Measurements from ENCODE around the gene SOD3.
A peak's percentile ranks its signal among the peaks of the same experiment; 100 is the strongest.

The SOD3 gene

GRCh38 chr4:24794480-24794879, 893 bp upstream of the SOD3 start:
- H3K27ac ChIP-seq (ENCODE audit: low read length) = peak overlapping the region; percentile 97
- peak overlapping the region; percentile 59 to 66 for H3K4me3 ChIP-seq (ENCODE audit: low read depth in 1 of 2, low read length in 2 of 2)
- peaks cover 11% of the 10 kb centered on the region for H3K27me3 ChIP-seq (ENCODE audit: low read depth, low read length)
- H3K36me3 ChIP-seq (ENCODE audit: control insufficient read depth in 1 of 2, insufficient read depth in 2 of 2, low read length in 2 of 2) = peaks cover 0 to 3% of the 10 kb centered on the region in 2 donors
- peaks cover 3 to 13% of the 10 kb centered on the region in 2 donors for H3K4me1 ChIP-seq (ENCODE audit: control insufficient read depth in 1 of 2, insufficient read depth in 2 of 2, low read length in 2 of 2)
- H3K9me3 ChIP-seq (ENCODE audit: control insufficient read depth in 1 of 2, low read length in 2 of 2) = no peaks in the 10 kb centered on the region

DNA sequence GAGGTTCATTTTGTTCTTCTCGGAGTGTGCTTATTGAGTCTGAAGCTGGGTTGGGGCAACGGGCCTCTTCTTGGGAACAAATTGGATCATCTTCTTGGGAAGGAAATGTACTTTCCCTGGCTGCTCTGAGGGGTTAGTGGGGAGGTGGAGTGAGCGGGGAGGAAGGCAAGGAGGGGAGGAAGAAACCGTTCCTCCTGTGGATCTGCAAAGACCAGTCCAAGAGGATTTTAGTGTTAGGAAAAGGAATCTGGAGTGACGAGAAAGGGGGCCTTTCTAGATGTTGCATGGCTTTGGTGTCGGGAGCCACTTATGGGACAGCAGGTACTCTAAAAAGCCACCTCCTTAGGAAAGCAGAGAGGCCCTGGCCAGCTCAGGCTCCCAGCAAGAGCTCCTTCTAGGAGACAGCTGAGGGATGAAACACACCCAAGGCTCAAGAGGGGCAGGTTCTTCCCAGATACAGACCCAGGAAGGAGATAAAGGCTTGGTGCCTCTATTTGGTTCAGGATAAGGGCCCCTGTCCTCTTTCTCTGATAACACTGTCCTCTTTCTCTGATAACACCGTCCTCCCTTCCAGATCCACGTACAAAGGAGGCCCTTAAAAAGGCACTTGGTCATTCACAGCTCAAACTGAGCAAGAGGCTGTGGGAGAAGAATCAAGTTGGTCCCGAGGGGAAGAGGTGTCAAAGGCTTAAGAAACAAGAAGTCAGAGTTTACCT, 451 bp downstream of the SOD3 start:
- H3K27ac ChIP-seq (ENCODE audit: low read length) = peak overlapping the region; percentile 97
- peaks cover 3 to 26% of the 10 kb centered on the region in 2 donors for H3K4me1 ChIP-seq (ENCODE audit: control insufficient read depth in 1 of 2, insufficient read depth in 2 of 2, low read length in 2 of 2)

DNA sequence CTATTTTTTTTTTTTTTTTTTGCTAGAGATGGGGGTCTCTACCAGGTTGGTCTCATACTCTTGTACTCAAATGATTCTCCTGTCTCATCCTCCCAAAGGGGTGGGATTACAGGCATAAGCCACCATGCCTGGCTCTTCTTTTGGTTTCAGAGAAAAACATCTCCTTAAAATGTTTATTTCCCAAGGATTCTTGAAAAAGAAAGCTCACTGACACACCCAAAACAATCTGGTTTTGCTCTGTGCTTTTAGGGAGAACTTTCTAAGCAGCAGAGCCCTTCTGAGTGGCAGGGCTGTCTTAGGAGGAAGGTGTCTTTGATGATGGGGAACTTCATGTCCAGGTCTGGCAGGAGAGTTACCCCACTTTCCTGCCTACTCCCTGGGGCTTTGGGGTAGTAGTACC, 1.2 kb downstream of the SOD3 start:
- Histone ChIP-seq H3K27me3 (ENCODE audit: low read depth, low read length) (peaks cover 12% of the 10 kb centered on the region), H3K4me1 (ENCODE audit: control insufficient read depth in 1 of 2, insufficient read depth in 2 of 2, low read length in 2 of 2) (peaks cover 3 to 33% of the 10 kb centered on the region in 2 donors), H3K36me3 (ENCODE audit: control insufficient read depth in 1 of 2, insufficient read depth in 2 of 2, low read length in 2 of 2) (peaks cover 0 to 3% of the 10 kb centered on the region in 2 donors), H3K9me3 (ENCODE audit: control insufficient read depth in 1 of 2, low read length in 2 of 2) (no peaks in the 10 kb centered on the region), H3K27ac (ENCODE audit: low read length) (peak overlapping the region; percentile 97), H3K4me3 (ENCODE audit: low read depth in 1 of 2, low read length in 2 of 2) (peak overlapping the region in 1 of 2 donors; percentile 1)

More for the DNA sequence above, 451 bp downstream of the SOD3 start:
- Histone ChIP-seq H3K9me3 (ENCODE audit: control insufficient read depth in 1 of 2, low read length in 2 of 2) (no peaks in the 10 kb centered on the region), H3K36me3 (ENCODE audit: control insufficient read depth in 1 of 2, insufficient read depth in 2 of 2, low read length in 2 of 2) (peaks cover 0 to 3% of the 10 kb centered on the region in 2 donors), H3K27me3 (ENCODE audit: low read depth, low read length) (peaks cover 12% of the 10 kb centered on the region), H3K4me3 (ENCODE audit: low read depth in 1 of 2, low read length in 2 of 2) (peak overlapping the region; percentile 59 to 66)

GRCh38 chr4:24798036-24798610, 2.8 kb downstream of the SOD3 start:
- peaks cover 12% of the 10 kb centered on the region for H3K27me3 ChIP-seq (ENCODE audit: low read depth, low read length)

GRCh38 chr4:24799196-24799543, 3.8 kb downstream of the SOD3 start:
- H3K27me3 ChIP-seq (ENCODE audit: low read depth, low read length) = peaks cover 12% of the 10 kb centered on the region
- H3K27ac ChIP-seq (ENCODE audit: low read length) = no peak overlapping the region
- H3K36me3 ChIP-seq (ENCODE audit: control insufficient read depth in 1 of 2, insufficient read depth in 2 of 2, low read length in 2 of 2) = peaks cover 0 to 3% of the 10 kb centered on the region in 2 donors

More at GRCh38 chr4:24798036-24798610, 2.8 kb downstream of the SOD3 start:
- Histone ChIP-seq H3K9me3 (ENCODE audit: control insufficient read depth in 1 of 2, low read length in 2 of 2) (no peaks in the 10 kb centered on the region), H3K4me1 (ENCODE audit: control insufficient read depth in 1 of 2, insufficient read depth in 2 of 2, low read length in 2 of 2) (peaks cover 3 to 33% of the 10 kb centered on the region in 2 donors), H3K27ac (ENCODE audit: low read length) (no peak overlapping the region), H3K4me3 (ENCODE audit: low read depth in 1 of 2, low read length in 2 of 2) (no peak overlapping the region), H3K36me3 (ENCODE audit: control insufficient read depth in 1 of 2, insufficient read depth in 2 of 2, low read length in 2 of 2) (peaks cover 0 to 3% of the 10 kb centered on the region in 2 donors)

GRCh38 chr4:24799544-24800324, 4.4 kb downstream of the SOD3 start:
- peaks cover 0 to 3% of the 10 kb centered on the region in 2 donors for H3K36me3 ChIP-seq (ENCODE audit: control insufficient read depth in 1 of 2, insufficient read depth in 2 of 2, low read length in 2 of 2)
- peaks cover 12% of the 10 kb centered on the region for H3K27me3 ChIP-seq (ENCODE audit: low read depth, low read length)
- peaks cover 3 to 36% of the 10 kb centered on the region in 2 donors for H3K4me1 ChIP-seq (ENCODE audit: control insufficient read depth in 1 of 2, insufficient read depth in 2 of 2, low read length in 2 of 2)
- no peak overlapping the region for H3K27ac ChIP-seq (ENCODE audit: low read length)
- peak overlapping the region in 1 of 2 donors; percentile 42 for H3K4me3 ChIP-seq (ENCODE audit: low read depth in 1 of 2, low read length in 2 of 2)
- no peaks in the 10 kb centered on the region for H3K9me3 ChIP-seq (ENCODE audit: control insufficient read depth in 1 of 2, low read length in 2 of 2)

More at GRCh38 chr4:24799196-24799543, 3.8 kb downstream of the SOD3 start:
- H3K4me1 ChIP-seq (ENCODE audit: control insufficient read depth in 1 of 2, insufficient read depth in 2 of 2, low read length in 2 of 2) = peaks cover 3 to 33% of the 10 kb centered on the region in 2 donors
- no peaks in the 10 kb centered on the region for H3K9me3 ChIP-seq (ENCODE audit: control insufficient read depth in 1 of 2, low read length in 2 of 2)
- H3K4me3 ChIP-seq (ENCODE audit: low read depth in 1 of 2, low read length in 2 of 2) = peak overlapping the region in 1 of 2 donors; percentile 42

DNA sequence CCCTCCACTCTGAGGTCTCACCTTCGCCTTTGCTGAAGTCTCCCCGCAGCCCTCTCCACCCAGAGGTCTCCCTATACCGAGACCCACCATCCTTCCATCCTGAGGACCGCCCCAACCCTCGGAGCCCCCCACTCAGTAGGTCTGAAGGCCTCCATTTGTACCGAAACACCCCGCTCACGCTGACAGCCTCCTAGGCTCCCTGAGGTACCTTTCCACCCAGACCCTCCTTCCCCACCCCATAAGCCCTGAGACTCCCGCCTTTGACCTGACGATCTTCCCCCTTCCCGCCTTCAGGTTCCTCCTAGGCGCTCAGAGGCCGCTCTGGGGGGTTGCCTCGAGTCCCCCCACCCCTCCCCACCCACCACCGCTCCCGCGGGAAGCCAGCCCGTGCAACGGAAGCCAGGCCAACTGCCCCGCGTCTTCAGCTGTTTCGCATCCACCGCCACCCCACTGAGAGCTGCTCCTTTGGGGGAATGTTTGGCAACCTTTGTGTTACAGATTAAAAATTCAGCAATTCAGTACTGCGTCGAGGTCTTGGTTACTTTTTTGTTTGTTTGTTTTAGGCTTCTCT, 5.0 kb downstream of the SOD3 start:
- H3K9me3 ChIP-seq (ENCODE audit: control insufficient read depth in 1 of 2, low read length in 2 of 2) = no peaks in the 10 kb centered on the region
- H3K4me3 ChIP-seq (ENCODE audit: low read depth in 1 of 2, low read length in 2 of 2) = peak overlapping the region in 1 of 2 donors; percentile 42
- peaks cover 3 to 40% of the 10 kb centered on the region in 2 donors for H3K4me1 ChIP-seq (ENCODE audit: control insufficient read depth in 1 of 2, insufficient read depth in 2 of 2, low read length in 2 of 2)
- peaks cover 0 to 3% of the 10 kb centered on the region in 2 donors for H3K36me3 ChIP-seq (ENCODE audit: control insufficient read depth in 1 of 2, insufficient read depth in 2 of 2, low read length in 2 of 2)
- H3K27ac ChIP-seq (ENCODE audit: low read length) = no peak overlapping the region
- H3K27me3 ChIP-seq (ENCODE audit: low read depth, low read length) = peaks cover 12% of the 10 kb centered on the region

DNA sequence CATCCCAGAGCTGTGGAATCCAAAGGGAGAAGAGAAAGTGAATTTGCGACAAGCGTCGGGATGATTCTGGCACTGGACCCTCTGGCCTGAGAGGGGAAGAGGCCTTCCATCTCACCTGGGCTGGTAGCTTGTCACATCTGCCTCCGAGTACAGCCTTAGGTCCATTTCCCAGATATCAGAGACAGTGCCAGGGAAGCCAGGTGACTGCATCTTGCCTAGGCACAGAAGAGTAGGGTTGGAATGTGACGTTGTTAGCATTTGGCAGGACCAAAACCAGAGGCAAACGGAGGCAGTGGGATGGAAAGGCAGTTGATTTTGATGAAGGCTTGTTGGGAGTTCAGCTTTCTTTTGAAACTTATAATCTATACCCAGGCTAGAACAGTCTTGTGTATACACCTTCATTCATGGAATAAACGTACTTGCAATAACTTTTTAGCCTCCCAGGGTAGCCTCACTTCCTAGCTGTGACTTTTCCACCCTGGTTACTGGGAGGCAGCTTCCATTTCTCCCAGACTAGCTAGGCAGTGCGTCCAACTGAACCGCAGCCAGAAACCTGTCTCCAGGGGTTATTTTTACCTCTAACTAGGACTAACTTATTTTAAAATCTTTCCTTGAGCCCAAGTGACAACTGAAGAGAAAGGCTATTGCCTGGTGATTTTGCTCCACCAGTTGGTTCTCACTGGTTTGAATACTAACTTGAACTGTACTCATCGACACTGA, 5.9 kb downstream of the SOD3 start:
- H3K4me3 ChIP-seq (ENCODE audit: low read depth in 1 of 2, low read length in 2 of 2) = no peak overlapping the region
- H3K27me3 ChIP-seq (ENCODE audit: low read depth, low read length) = peaks cover 12% of the 10 kb centered on the region
- H3K36me3 ChIP-seq (ENCODE audit: control insufficient read depth in 1 of 2, insufficient read depth in 2 of 2, low read length in 2 of 2) = peaks cover 0 to 3% of the 10 kb centered on the region in 2 donors
- H3K27ac ChIP-seq (ENCODE audit: low read length) = no peak overlapping the region
- H3K9me3 ChIP-seq (ENCODE audit: control insufficient read depth in 1 of 2, low read length in 2 of 2) = no peaks in the 10 kb centered on the region
- H3K4me1 ChIP-seq (ENCODE audit: control insufficient read depth in 1 of 2, insufficient read depth in 2 of 2, low read length in 2 of 2) = peaks cover 0 to 45% of the 10 kb centered on the region in 2 donors

GRCh38 chr4:24802648-24803047, 7.3 kb downstream of the SOD3 start:
- H3K27ac ChIP-seq (ENCODE audit: low read length) = no peak overlapping the region

DNA sequence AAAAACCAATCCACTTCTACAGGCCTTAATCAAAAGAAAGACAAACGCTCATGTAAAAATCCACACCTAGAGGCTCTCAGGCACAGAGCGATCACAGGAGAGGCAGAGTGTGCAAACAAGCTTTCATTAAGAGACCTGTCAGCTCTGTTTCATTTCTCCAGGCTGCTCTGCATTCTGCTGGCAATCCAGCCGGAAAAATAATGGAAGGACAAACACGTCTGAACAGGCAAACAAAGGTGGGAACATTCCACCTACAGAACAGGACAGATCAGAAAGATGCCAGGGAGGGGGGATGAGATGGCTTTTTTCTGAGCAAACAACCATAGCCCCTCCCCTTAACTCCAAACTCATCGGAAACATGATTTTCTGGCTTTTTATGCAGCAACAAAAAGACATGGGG, 9.7 kb downstream of the SOD3 start:
- Histone ChIP-seq H3K27ac (ENCODE audit: low read length) (no peak overlapping the region), H3K4me3 (ENCODE audit: low read depth in 1 of 2, low read length in 2 of 2) (no peak overlapping the region), H3K9me3 (ENCODE audit: control insufficient read depth in 1 of 2, low read length in 2 of 2) (no peaks in the 10 kb centered on the region), H3K4me1 (ENCODE audit: control insufficient read depth in 1 of 2, insufficient read depth in 2 of 2, low read length in 2 of 2) (peaks cover 0 to 26% of the 10 kb centered on the region in 2 donors), H3K36me3 (ENCODE audit: control insufficient read depth in 1 of 2, insufficient read depth in 2 of 2, low read length in 2 of 2) (peaks cover 0 to 4% of the 10 kb centered on the region in 2 donors), H3K27me3 (ENCODE audit: low read depth, low read length) (no peaks in the 10 kb centered on the region)

More at GRCh38 chr4:24802648-24803047, 7.3 kb downstream of the SOD3 start:
- Histone ChIP-seq H3K4me1 (ENCODE audit: control insufficient read depth in 1 of 2, insufficient read depth in 2 of 2, low read length in 2 of 2) (peaks cover 0 to 34% of the 10 kb centered on the region in 2 donors), H3K36me3 (ENCODE audit: control insufficient read depth in 1 of 2, insufficient read depth in 2 of 2, low read length in 2 of 2) (peaks cover 0 to 5% of the 10 kb centered on the region in 2 donors), H3K27me3 (ENCODE audit: low read depth, low read length) (peaks cover 12% of the 10 kb centered on the region), H3K4me3 (ENCODE audit: low read depth in 1 of 2, low read length in 2 of 2) (no peak overlapping the region), H3K9me3 (ENCODE audit: control insufficient read depth in 1 of 2, low read length in 2 of 2) (no peaks in the 10 kb centered on the region)
